ENCODE measurements around the gene PHACTR1. TPM values are rescaled to one million over a fixed set of nuclear protein-coding genes. Genes with fewer than 3 reads are reported as not detected.

Gene PHACTR1
- total and polyA plus RNA-seq, 5 experiments from 2014 or later: 0.07 to 3.0 (median 0.70) TPM

GRCh38 chr6:13222048-13222447, 505.5 kb downstream of the PHACTR1 start:
- no peaks in the 10 kb centered on the region for H3K9me3 Mint-ChIP-seq
- no peak overlapping the region for H3K27ac Mint-ChIP-seq
- no peak overlapping the region for H3K4me3 Mint-ChIP-seq
- no peak for ATAC-seq
- DNase-seq: no peak
- H3K4me1 Mint-ChIP-seq: peaks cover 3 to 11% (median 10%) of the 10 kb centered on the region in 4 donors
- peaks cover 0 to 1% (median 0%) of the 10 kb centered on the region in 5 donors for H3K27me3 Mint-ChIP-seq
- POLR2A ChIA-PET: no interaction called here
- no peaks in the 10 kb centered on the region for H3K36me3 Mint-ChIP-seq

DNA sequence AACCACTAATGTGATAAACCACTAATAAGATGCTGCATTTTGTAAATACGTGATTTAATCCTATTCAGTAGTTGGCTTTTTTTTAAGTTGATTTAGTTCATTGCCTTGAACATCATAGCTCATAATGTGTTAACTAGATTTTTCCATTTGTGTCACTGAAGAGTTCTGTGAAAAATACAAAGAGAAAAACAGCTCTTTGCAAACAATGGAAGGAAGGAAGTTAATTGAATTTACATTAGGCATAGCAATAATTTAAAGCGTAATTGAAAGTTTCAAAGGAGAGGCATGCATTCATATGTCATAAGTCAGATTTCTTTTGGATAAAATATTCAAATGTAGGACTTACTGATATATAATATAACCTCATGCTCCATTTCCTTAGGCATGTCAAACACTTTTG, 509.5 kb downstream of the PHACTR1 start:
- Mint-ChIP-seq H3K36me3 (no peaks in the 10 kb centered on the region), H3K27me3 (no peaks in the 10 kb centered on the region), H3K27ac (no peak overlapping the region), H3K9me3 (peaks cover 0 to 8% (median 0%) of the 10 kb centered on the region in 9 donors), H3K4me1 (peaks cover 15 to 29% (median 19%) of the 10 kb centered on the region in 4 donors), H3K4me3 (no peak overlapping the region)
- ATAC-seq (no peak), DNase-seq (no peak)
- POLR2A ChIA-PET: no interaction called here

- H3K9me3 Mint-ChIP-seq: peaks cover 0 to 9% (median 0%) of the 10 kb centered on the region in 9 donors
- H3K4me1 Mint-ChIP-seq: peaks cover 15 to 29% (median 19%) of the 10 kb centered on the region in 4 donors
- no peaks in the 10 kb centered on the region for H3K27me3 Mint-ChIP-seq
- POLR2A ChIA-PET: no interaction called here
- ATAC-seq: no peak
- peak overlapping the region in 3 of 10 donors; percentile 2 to 83 (median 69) for H3K4me3 Mint-ChIP-seq
- no peaks in the 10 kb centered on the region for H3K36me3 Mint-ChIP-seq
- H3K27ac Mint-ChIP-seq: peak overlapping the region in 2 of 10 donors; percentile 34 to 64
- DNase-seq: no peak
These were observed 512.0 kb downstream of the PHACTR1 start for GRCh38 chr6:13228264-13229204.

GRCh38 chr6:13229205-13230085, 512.9 kb downstream of the PHACTR1 start:
- Mint-ChIP-seq H3K4me1 (peaks cover 15 to 29% (median 19%) of the 10 kb centered on the region in 4 donors), H3K4me3 (peak overlapping the region; percentile 4 to 83 (median 59)), H3K36me3 (no peaks in the 10 kb centered on the region), H3K9me3 (peaks cover 0 to 9% (median 0%) of the 10 kb centered on the region in 9 donors), H3K27ac (peak overlapping the region; percentile 12 to 82 (median 56)), H3K27me3 (no peaks in the 10 kb centered on the region)
- DNase-seq: peak in 4 of 10 donors; percentile 7 to 30 (median 22)
- ATAC-seq: peak; percentile 50 to 76
- POLR2A ChIA-PET: no interaction called here

- Mint-ChIP-seq H3K27ac (no peak overlapping the region), H3K9me3 (peaks cover 0 to 9% (median 0%) of the 10 kb centered on the region in 9 donors)
- POLR2A ChIA-PET: no interaction called here
These were observed 516.5 kb downstream of the PHACTR1 start for GRCh38 chr6:13233106-13233505.

DNA sequence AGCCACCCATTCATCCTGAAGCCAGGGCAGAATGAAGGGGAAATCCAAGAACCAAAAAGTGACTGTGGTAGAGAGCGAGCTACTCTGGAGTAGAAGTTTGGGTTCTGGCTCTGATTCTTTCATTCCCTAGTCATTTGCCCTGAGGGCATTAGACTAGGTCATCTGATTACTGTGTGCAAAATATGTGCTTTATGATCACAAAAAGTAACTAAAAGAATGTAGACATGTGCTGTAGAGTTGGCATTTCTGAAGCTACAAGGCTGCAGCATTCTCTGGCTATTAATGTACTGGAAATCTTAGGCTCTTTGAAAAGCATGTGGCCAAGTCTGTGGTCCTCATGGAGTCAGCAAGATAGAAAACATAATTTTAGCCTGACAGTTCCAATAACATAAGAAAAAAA, 517.6 kb downstream of the PHACTR1 start:
- H3K9me3 Mint-ChIP-seq: peaks cover 0 to 9% (median 0%) of the 10 kb centered on the region in 9 donors
- H3K4me1 Mint-ChIP-seq: peaks cover 8 to 14% (median 10%) of the 10 kb centered on the region in 4 donors
- POLR2A ChIA-PET: no interaction called here
- H3K36me3 Mint-ChIP-seq: no peaks in the 10 kb centered on the region
- no peaks in the 10 kb centered on the region for H3K27me3 Mint-ChIP-seq
- H3K4me3 Mint-ChIP-seq: no peak overlapping the region
- ATAC-seq (no peak), DNase-seq (no peak)
- no peak overlapping the region for H3K27ac Mint-ChIP-seq

More at GRCh38 chr6:13233106-13233505, 516.5 kb downstream of the PHACTR1 start:
- no peaks in the 10 kb centered on the region for H3K27me3 Mint-ChIP-seq
- peaks cover 12 to 24% (median 19%) of the 10 kb centered on the region in 4 donors for H3K4me1 Mint-ChIP-seq
- H3K4me3 Mint-ChIP-seq: no peak overlapping the region
- ATAC-seq (no peak), DNase-seq (no peak)
- H3K36me3 Mint-ChIP-seq: no peaks in the 10 kb centered on the region

DNA sequence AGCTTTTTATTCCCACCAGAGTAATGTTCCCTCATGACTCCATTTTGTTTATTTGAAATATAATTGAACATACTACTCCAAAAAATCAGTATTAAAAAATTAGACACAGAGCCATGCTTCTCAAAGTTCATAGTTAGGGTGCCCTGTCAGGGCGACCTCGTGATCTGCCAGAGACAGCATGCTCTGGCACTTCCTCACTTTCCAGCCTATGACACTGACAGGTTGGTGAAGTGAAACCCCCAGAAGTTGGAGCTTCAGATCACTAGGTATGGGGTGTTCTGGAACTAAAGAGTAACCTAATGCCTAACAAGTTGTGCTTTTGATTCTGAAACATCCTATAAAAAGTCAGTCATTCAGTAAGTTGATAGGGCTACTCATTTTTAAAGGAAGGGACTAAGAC, 518.8 kb downstream of the PHACTR1 start:
- Mint-ChIP-seq H3K27ac (no peak overlapping the region), H3K9me3 (peaks cover 0 to 8% (median 0%) of the 10 kb centered on the region in 9 donors), H3K4me1 (peaks cover 0 to 4% (median 0%) of the 10 kb centered on the region in 4 donors), H3K27me3 (no peaks in the 10 kb centered on the region), H3K36me3 (no peaks in the 10 kb centered on the region), H3K4me3 (no peak overlapping the region)
- DNase-seq (no peak), ATAC-seq (no peak)
- POLR2A ChIA-PET: no interaction called here

- Mint-ChIP-seq H3K9me3 (peaks cover 0 to 3% (median 0%) of the 10 kb centered on the region in 9 donors), H3K4me1 (no peaks in the 10 kb centered on the region), H3K27ac (no peak overlapping the region), H3K36me3 (no peaks in the 10 kb centered on the region), H3K4me3 (no peak overlapping the region), H3K27me3 (peaks cover 0 to 3% (median 0%) of the 10 kb centered on the region in 5 donors)
- ATAC-seq (no peak), DNase-seq (no peak)
- POLR2A ChIA-PET: no interaction called here
These were observed 520.8 kb downstream of the PHACTR1 start for GRCh38 chr6:13237318-13237717.

GRCh38 chr6:13238017-13238416, 521.5 kb downstream of the PHACTR1 start:
- H3K36me3 Mint-ChIP-seq: no peaks in the 10 kb centered on the region
- DNase-seq: no peak
- H3K27ac Mint-ChIP-seq: no peak overlapping the region
- peaks cover 0 to 3% (median 0%) of the 10 kb centered on the region in 5 donors for H3K27me3 Mint-ChIP-seq
- H3K9me3 Mint-ChIP-seq: peaks cover 0 to 3% (median 0%) of the 10 kb centered on the region in 9 donors
- H3K4me1 Mint-ChIP-seq: no peaks in the 10 kb centered on the region
- no peak for ATAC-seq
- POLR2A ChIA-PET: no interaction called here
- no peak overlapping the region for H3K4me3 Mint-ChIP-seq

- Mint-ChIP-seq H3K4me1 (no peaks in the 10 kb centered on the region), H3K9me3 (peaks cover 0 to 5% (median 1%) of the 10 kb centered on the region in 9 donors), H3K27me3 (peaks cover 0 to 3% (median 1%) of the 10 kb centered on the region in 5 donors), H3K36me3 (peaks cover 0 to 1% (median under 1%) of the 10 kb centered on the region in 3 donors), H3K4me3 (no peak overlapping the region), H3K27ac (no peak overlapping the region)
- DNase-seq (no peak), ATAC-seq (no peak)
- POLR2A ChIA-PET: no interaction called here
These were observed 522.2 kb downstream of the PHACTR1 start for GRCh38 chr6:13238640-13239216.

GRCh38 chr6:13239530-13240455, 523.2 kb downstream of the PHACTR1 start:
- no peak for DNase-seq
- H3K4me3 Mint-ChIP-seq: no peak overlapping the region
- no peak for ATAC-seq
- H3K4me1 Mint-ChIP-seq: no peaks in the 10 kb centered on the region
- H3K27me3 Mint-ChIP-seq: peaks cover 0 to 5% (median 2%) of the 10 kb centered on the region in 5 donors
- H3K9me3 Mint-ChIP-seq: peaks cover 0 to 12% (median 5%) of the 10 kb centered on the region in 9 donors
- POLR2A ChIA-PET: no interaction called here
- peaks cover 0 to 8% (median 7%) of the 10 kb centered on the region in 3 donors for H3K36me3 Mint-ChIP-seq
- no peak overlapping the region for H3K27ac Mint-ChIP-seq

Data from naive thymus-derived CD8-positive, alpha-beta T cell (primary cell).